Keratinocyte (primary cell): Measurements from ENCODE around the gene PKP4. TPM values are rescaled to one million over a fixed set of nuclear protein-coding genes. Genes with fewer than 3 reads are reported as not detected.

Experiments
- DNase-seq: peaks from one replicate; pipeline ENCODE4 v3.0.0-alpha.2; 2011; ENCODE audit warnings: low read depth, missing footprints, low spot score
- FAIRE-seq: peaks from 2 replicates; lab custom pipeline; 2011; peaks lifted over from hg19 to GRCh38; lab: Jason Lieb, UNC
- H2AFZ ChIP-seq: 2 replicates; pipeline ENCODE4 v1.6.0; 2012; ENCODE audit warnings: low read length, control low read depth, inconsistent platforms; ENCODE audit not compliant: control insufficient read depth
- H3K27ac ChIP-seq: 2 replicates; pipeline ENCODE4 v1.5.1; 2011; ENCODE audit warnings: low read length; ENCODE audit not compliant: control insufficient read depth, insufficient read depth
- H3K27me3 ChIP-seq: 3 replicates; pipeline ENCODE4 v1.6.0; 2011; ENCODE audit warnings: low read length; ENCODE audit not compliant: control insufficient read depth, insufficient read depth; ENCODE audit errors: extremely low read depth
- H3K36me3 ChIP-seq, 2 experiments: 2 replicates in 1 of 2; 3 replicates in 1 of 2; pipeline ENCODE4 v1.5.1; 2011; ENCODE audit warnings: low read length in 2 of 2, mild to moderate bottlenecking in 1 of 2; ENCODE audit not compliant: control insufficient read depth in 2 of 2, insufficient read depth in 2 of 2; ENCODE audit errors: extremely low read depth in 1 of 2
- H3K4me1 ChIP-seq: 3 replicates; pipeline ENCODE4 v1.5.1; 2011; ENCODE audit warnings: low read length; ENCODE audit not compliant: control insufficient read depth, insufficient read depth; ENCODE audit errors: extremely low read depth
- H3K4me2 ChIP-seq: 3 replicates; pipeline ENCODE4 v1.6.0; 2011; ENCODE audit warnings: low read depth, low read length; ENCODE audit not compliant: control insufficient read depth, insufficient read depth; ENCODE audit errors: extremely low read depth
- H3K4me3 ChIP-seq, 3 experiments: fragments of 200-600 bp in 1 of 3; sonication (generic) in 1 of 3; 2 replicates in 2 of 3; 3 replicates in 1 of 3; pipeline ENCODE4 v1.5.1; 2011 to 2016; ENCODE audit warnings: low read length in 3 of 3, mild to moderate bottlenecking in 3 of 3, control low read depth in 2 of 3, inconsistent platforms in 1 of 3, low read depth in 1 of 3, mixed read lengths in 1 of 3, mixed run types in 1 of 3, moderate library complexity in 1 of 3; ENCODE audit not compliant: control insufficient read depth in 2 of 3, insufficient read depth in 2 of 3; ENCODE audit errors: extremely low read depth in 1 of 3
- H3K79me2 ChIP-seq: 2 replicates; pipeline ENCODE4 v1.6.0; 2012; ENCODE audit warnings: low read length; ENCODE audit not compliant: control insufficient read depth, insufficient read depth
- H3K9ac ChIP-seq: 3 replicates; pipeline ENCODE4 v1.6.0; 2011; ENCODE audit warnings: low read length; ENCODE audit not compliant: control insufficient read depth, insufficient read depth; ENCODE audit errors: extremely low read depth
- H3K9me1 ChIP-seq: 3 replicates; pipeline ENCODE4 v1.6.0; 2011; ENCODE audit warnings: low read length; ENCODE audit not compliant: control insufficient read depth, insufficient read depth; ENCODE audit errors: extremely low read depth
- H3K9me3 ChIP-seq: 2 replicates; pipeline ENCODE4 v1.5.1; 2012; ENCODE audit warnings: low read depth, low read length; ENCODE audit not compliant: control insufficient read depth
- H4K20me1 ChIP-seq: 3 replicates; pipeline ENCODE4 v1.6.0; 2011; ENCODE audit warnings: low read length; ENCODE audit not compliant: control insufficient read depth, insufficient read depth; ENCODE audit errors: extremely low read depth
- EZH2 ChIP-seq: IDR thresholded peaks from one replicate; pipeline ENCODE4 v1.6.1; 2012; ENCODE audit warnings: inconsistent platforms, mild to moderate bottlenecking, low read length, moderate library complexity
- dilution Hi-C: fragments of 300-500 bp; cut with MboI; formaldehyde crosslinking; loops from one replicate; pipeline ENCODE4 v1.7.0; 2020; ENCODE audit warnings: low sequenced_read_pairs; ENCODE audit not compliant: extremely low pct_ligation_motif_present
- polyA plus RNA-seq, 5 experiments: library from polyadenylated mRNA; depleted of rRNA in 3 of 5; stranded (reverse) in 3 of 5; stranded (forward) in 1 of 5; unstranded in 1 of 5; fragments of >200 nt; gene quantifications; 1 replicate in 1 of 5; 2 replicates in 3 of 5; 3 replicates in 1 of 5; pipeline versions ENCODE4 v1.2.1 to v1.2.3, GENCODE V29; 2011 to 2012; ENCODE audit warnings: missing spikeins in 2 of 5, low read depth in 1 of 5, low replicate concordance in 1 of 5
- TF ChIP-seq, protein P1 (sequence below), 3 experiments: IDR thresholded peaks in 1 of 3; conservative IDR thresholded peaks in 1 of 3; optimal IDR thresholded peaks in 1 of 3; 2 replicates in 2 of 3; 3 replicates in 1 of 3; pipeline versions ENCODE3 to v1.5.1; 2011; ENCODE audit warnings: low read length in 3 of 3, mild to moderate bottlenecking in 3 of 3, moderate library complexity in 2 of 3, control low read depth in 1 of 3, inconsistent platforms in 1 of 3; ENCODE audit not compliant: insufficient read depth in 2 of 3; ENCODE audit errors: extremely low read depth in 1 of 3

The PKP4 gene
- polyA plus RNA-seq, 1 donor (not counting 4 experiments of a cell fraction or from before 2014, with no cell fraction given), result 43.8 TPM

DNA sequence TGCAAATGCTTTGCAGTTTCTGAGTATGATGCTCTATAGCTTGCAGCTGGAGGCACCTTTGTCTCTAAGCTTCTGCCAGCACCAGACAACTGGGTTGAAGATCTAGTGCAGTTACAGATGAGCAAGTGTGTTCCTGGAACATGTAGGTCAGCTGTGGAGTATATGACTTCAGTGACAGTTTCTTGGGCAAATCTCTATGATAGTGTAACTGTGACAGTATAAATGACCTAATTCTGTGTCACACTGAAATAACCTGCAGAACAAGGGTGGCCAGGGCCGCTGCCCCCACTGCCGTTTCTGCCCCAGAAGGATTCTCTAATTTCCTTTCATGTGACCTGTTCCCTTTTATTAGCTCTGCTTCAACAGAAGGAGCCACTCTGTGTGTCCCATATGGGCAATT lies 193.1 kb downstream of the PKP4 start:
- H3K4me3 ChIP-seq, result no peak overlapping the region
- no peak overlapping the region for H3K27ac ChIP-seq
- H3K4me1 ChIP-seq, result no peaks in the 10 kb centered on the region
- no peaks in the 10 kb centered on the region for H3K27me3 ChIP-seq
- DNase-seq (no peak), FAIRE-seq (no peak)
- no peaks in the 10 kb centered on the region for H3K79me2 ChIP-seq
- no peaks in the 10 kb centered on the region for H3K9me1 ChIP-seq
- TF ChIP-seq, protein P1, sequence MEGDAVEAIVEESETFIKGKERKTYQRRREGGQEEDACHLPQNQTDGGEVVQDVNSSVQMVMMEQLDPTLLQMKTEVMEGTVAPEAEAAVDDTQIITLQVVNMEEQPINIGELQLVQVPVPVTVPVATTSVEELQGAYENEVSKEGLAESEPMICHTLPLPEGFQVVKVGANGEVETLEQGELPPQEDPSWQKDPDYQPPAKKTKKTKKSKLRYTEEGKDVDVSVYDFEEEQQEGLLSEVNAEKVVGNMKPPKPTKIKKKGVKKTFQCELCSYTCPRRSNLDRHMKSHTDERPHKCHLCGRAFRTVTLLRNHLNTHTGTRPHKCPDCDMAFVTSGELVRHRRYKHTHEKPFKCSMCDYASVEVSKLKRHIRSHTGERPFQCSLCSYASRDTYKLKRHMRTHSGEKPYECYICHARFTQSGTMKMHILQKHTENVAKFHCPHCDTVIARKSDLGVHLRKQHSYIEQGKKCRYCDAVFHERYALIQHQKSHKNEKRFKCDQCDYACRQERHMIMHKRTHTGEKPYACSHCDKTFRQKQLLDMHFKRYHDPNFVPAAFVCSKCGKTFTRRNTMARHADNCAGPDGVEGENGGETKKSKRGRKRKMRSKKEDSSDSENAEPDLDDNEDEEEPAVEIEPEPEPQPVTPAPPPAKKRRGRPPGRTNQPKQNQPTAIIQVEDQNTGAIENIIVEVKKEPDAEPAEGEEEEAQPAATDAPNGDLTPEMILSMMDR (optimal IDR thresholded peaks at IDR 0.05 in 1 of 3, IDR thresholded peaks at IDR 0.05 in 1 of 3, conservative IDR thresholded peaks at IDR 0.05 in 1 of 3; ENCODE audit: extremely low read depth in 1 of 3, insufficient read depth in 2 of 3, low read length in 3 of 3), result no peak
- no peak for TF ChIP-seq EZH2
- H3K4me2 ChIP-seq, result no peak overlapping the region
- H3K36me3 ChIP-seq, result peaks cover 3 to 7% of the 10 kb centered on the region in 2 experiments
- H3K9ac ChIP-seq, result no peak overlapping the region
- dilution Hi-C loops, result no loop called here
- H2AFZ ChIP-seq, result no peak overlapping the region
- H3K9me3 ChIP-seq, result no peaks in the 10 kb centered on the region
- no peaks in the 10 kb centered on the region for H4K20me1 ChIP-seq

DNA sequence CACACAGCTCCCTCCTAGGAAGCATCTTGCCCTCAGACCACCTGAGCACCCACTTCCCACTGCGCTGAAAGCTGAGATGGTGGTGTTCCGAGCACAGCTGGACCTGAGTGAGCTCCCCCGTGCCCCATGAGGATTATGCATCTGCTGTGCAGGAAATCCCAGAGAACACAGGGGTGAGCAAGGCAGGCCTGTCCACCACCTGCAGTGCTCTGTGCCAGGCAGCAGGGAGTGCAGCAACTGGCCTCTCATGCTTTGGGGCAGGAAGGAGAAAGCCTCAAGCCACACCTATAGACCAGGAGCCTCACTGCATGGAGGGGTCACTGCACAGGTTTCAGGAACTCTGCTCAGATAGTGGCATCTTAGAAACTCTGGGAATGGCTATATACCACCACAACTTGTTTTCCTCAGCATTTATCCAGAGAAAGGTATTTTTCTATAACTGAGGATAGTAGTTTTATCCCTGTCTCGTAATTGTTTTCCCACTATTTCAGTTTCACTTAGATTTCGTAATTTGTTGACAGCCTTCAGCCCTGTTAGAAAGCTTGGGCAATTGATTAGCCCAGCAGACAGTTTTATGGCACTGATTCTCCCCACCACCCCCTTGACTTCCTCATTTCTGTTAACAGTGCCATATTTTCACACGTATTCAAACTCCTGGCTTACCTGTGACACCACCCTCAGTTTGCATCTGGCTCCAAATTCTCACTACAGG lies 194.1 kb downstream of the PKP4 start:
- Histone ChIP-seq H3K27me3 (no peaks in the 10 kb centered on the region), H3K9me1 (no peaks in the 10 kb centered on the region), H2AFZ (no peak overlapping the region), H3K36me3 (peaks cover 3 to 7% of the 10 kb centered on the region in 2 experiments), H3K27ac (no peak overlapping the region), H3K9me3 (no peaks in the 10 kb centered on the region), H3K9ac (no peak overlapping the region), H3K79me2 (no peaks in the 10 kb centered on the region), H3K4me1 (no peaks in the 10 kb centered on the region), H4K20me1 (no peaks in the 10 kb centered on the region), H3K4me2 (no peak overlapping the region), H3K4me3 (no peak overlapping the region)
- TF ChIP-seq EZH2, result no peak
- TF ChIP-seq, protein P1 (optimal IDR thresholded peaks at IDR 0.05 in 1 of 3, IDR thresholded peaks at IDR 0.05 in 1 of 3, conservative IDR thresholded peaks at IDR 0.05 in 1 of 3; ENCODE audit: extremely low read depth in 1 of 3, insufficient read depth in 2 of 3, low read length in 3 of 3), result peak in 1 of 3 experiments; percentile 12
- no peak for FAIRE-seq
- DNase-seq, result no peak
- dilution Hi-C loops, result no loop called here
